DOHH2 (cell line): ENCODE results near the gene MKLN1.

ENCODE experiments used
- EZH2phosphoT487 ChIP-seq: fragments of 200-600 bp; sonication (generic); IDR thresholded peaks from 2 replicates; pipeline ENCODE4 v1.6.1; 2017; ENCODE audit warnings: borderline replicate concordance, mild to moderate bottlenecking, antibody characterized with exemption, low read length, moderate library complexity, mixed read lengths
- TF ChIP-seq, protein P1 (sequence below): fragments of 200-600 bp; sonication (generic); IDR thresholded peaks from one replicate; pipeline ENCODE4 v1.5.1; 2014; ENCODE audit warnings: antibody characterized with exemption, mild to moderate bottlenecking, low read depth, low read length; ENCODE audit not compliant: poor library complexity, severe bottlenecking

DNA sequence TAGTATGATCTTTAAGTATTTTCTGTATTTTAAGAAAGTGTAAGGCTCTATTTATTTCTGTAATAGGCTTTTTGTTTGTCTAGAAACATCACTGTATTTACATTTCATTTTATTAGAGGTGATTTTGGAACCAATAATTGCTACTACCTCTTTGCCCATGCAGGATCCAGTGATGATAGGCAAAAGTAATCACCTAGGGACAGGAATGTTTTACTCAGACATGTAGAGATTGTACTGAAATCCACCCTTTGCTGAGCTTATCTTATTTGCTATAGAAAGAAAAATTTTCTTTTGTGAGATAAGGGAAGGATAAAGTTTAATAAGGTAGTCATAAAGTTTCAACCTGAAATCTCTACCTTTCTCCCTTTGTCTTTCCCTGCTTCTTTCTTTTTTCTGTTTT lies 73.5 kb downstream of the MKLN1 start:
- TF ChIP-seq, protein P1, sequence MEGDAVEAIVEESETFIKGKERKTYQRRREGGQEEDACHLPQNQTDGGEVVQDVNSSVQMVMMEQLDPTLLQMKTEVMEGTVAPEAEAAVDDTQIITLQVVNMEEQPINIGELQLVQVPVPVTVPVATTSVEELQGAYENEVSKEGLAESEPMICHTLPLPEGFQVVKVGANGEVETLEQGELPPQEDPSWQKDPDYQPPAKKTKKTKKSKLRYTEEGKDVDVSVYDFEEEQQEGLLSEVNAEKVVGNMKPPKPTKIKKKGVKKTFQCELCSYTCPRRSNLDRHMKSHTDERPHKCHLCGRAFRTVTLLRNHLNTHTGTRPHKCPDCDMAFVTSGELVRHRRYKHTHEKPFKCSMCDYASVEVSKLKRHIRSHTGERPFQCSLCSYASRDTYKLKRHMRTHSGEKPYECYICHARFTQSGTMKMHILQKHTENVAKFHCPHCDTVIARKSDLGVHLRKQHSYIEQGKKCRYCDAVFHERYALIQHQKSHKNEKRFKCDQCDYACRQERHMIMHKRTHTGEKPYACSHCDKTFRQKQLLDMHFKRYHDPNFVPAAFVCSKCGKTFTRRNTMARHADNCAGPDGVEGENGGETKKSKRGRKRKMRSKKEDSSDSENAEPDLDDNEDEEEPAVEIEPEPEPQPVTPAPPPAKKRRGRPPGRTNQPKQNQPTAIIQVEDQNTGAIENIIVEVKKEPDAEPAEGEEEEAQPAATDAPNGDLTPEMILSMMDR, result no peak
- no peak for TF ChIP-seq EZH2phosphoT487
